Activated naive CD8-positive, alpha-beta T cell treated with anti-CD3 and anti-CD28 coated beads, Interleukin-2, amount 50 U/mL, for 24 hours (primary cell): Measurements from ENCODE around the gene TNFAIP3.

Experiments used
- ATAC-seq: fragments of 150-1000 bp; cut with Tn5 transposase; one replicate; pipeline ENCODE4 v1.10.0; 2021
- DNase-seq: peaks from one replicate; pipeline ENCODE4 v3.0.0; 2021
- H3K27ac Mint-ChIP-seq: one replicate; pipeline ENCODE4 v1.8.0; 2021; ENCODE audit warnings: mild to moderate bottlenecking, mixed read lengths
- H3K27me3 Mint-ChIP-seq: one replicate; pipeline ENCODE4 v1.8.0; 2021; ENCODE audit warnings: mixed read lengths
- H3K36me3 Mint-ChIP-seq: one replicate; pipeline ENCODE4 v1.8.0; 2021; ENCODE audit warnings: low read depth, mixed read lengths
- H3K4me1 Mint-ChIP-seq: one replicate; pipeline ENCODE4 v1.8.0; 2021; ENCODE audit warnings: mixed read lengths
- H3K4me3 Mint-ChIP-seq: one replicate; pipeline ENCODE4 v1.8.0; 2021; ENCODE audit warnings: mild to moderate bottlenecking, moderate library complexity, mixed read lengths
- H3K9me3 Mint-ChIP-seq: one replicate; pipeline ENCODE4 v1.8.0; 2021; ENCODE audit warnings: mixed read lengths

Gene TNFAIP3

DNA sequence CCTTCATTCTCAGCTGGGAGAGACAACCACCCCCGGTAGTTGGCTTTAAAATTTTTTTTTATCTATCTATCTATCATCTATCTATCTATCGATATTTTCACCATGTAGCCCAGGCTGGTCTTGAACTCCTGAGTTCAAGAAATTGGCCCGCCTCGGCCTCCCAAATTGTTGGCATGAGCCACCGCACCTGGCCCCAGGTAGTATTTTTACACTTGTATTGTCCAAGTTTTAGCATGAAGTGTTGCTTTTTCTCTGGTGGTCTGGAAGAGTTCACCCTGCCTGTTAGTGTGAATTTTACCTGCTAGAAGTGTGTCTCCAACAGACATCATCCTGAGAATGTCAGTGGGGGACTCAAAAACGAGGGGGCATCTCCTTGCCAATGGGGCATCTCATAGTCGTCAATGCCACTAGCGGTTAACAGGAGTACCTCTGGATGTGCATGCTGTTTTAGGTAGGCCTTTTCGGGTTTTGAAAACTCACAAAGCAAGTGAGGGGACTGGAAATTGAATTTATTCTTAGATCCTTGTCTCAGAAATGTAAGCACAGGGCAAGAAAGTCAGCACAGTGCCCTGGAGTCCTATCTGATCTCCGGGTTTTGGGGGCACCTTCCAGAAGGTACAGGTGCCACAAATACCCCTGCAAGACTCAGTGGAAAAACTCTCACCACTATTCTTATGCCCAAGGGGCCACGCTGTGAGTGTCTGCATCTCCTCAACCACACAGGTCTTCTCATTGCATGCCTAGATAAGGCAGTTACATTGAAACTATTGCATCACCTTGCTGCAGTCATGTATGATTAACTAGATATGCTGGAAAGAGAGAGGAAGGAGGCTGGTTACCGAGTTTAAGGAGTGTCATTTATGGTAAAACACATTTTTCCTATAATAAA is 37.1 kb downstream of the TNFAIP3 start:
- ATAC-seq (peak; percentile 80), DNase-seq (peak; percentile 63)
- peak overlapping the region; percentile 99 for H3K27ac Mint-ChIP-seq
- peaks cover 6% of the 10 kb centered on the region for H3K9me3 Mint-ChIP-seq
- no peaks in the 10 kb centered on the region for H3K27me3 Mint-ChIP-seq
- H3K4me1 Mint-ChIP-seq: peaks cover 76% of the 10 kb centered on the region
- no peaks in the 10 kb centered on the region for H3K36me3 Mint-ChIP-seq
- H3K4me3 Mint-ChIP-seq: peak overlapping the region; percentile 71

DNA sequence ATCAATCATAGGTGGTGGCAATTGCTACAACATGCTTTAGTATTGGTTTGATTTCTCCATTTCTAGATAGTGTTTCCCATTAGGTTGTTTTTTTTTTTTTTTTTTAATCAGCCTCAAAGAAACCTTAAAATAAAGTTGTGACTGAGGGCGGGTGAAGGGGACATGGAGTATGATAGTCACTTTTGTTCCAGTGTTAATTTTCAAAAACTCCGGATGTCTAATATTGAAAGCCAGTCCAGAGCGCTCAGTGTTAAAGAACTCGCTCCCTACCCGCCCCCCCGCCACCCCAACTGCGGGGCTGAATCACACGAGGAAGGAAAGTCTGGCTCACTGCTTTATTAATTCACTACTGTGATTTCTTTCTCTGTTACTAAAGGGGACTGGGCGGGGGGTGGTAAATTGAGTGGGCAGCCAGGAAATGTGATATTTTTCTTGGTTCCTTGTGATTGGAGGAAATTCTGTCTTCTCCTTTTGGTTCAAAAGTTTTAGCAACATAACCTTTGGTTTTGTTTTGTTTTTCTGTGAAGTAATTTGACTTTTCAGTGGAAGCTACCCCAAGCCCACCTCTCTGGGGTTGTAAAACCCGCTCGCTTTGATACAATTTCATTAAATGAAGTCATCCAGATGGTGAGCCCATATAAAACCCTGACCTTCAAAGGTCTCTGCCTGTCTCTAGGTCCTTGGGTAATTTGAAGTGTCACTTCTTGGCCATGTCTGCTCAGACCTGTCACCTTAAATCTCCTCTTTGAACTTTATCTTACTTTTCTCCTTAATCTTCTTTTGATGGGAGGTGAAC is 38.0 kb downstream of the TNFAIP3 start:
- H3K36me3 Mint-ChIP-seq: no peaks in the 10 kb centered on the region
- H3K27ac Mint-ChIP-seq: peak overlapping the region; percentile 99
- ATAC-seq: peak; percentile 71
- peaks cover 81% of the 10 kb centered on the region for H3K4me1 Mint-ChIP-seq
- DNase-seq: peak; percentile 83
- no peaks in the 10 kb centered on the region for H3K27me3 Mint-ChIP-seq
- peaks cover 13% of the 10 kb centered on the region for H3K9me3 Mint-ChIP-seq
- peak overlapping the region; percentile 71 for H3K4me3 Mint-ChIP-seq

DNA sequence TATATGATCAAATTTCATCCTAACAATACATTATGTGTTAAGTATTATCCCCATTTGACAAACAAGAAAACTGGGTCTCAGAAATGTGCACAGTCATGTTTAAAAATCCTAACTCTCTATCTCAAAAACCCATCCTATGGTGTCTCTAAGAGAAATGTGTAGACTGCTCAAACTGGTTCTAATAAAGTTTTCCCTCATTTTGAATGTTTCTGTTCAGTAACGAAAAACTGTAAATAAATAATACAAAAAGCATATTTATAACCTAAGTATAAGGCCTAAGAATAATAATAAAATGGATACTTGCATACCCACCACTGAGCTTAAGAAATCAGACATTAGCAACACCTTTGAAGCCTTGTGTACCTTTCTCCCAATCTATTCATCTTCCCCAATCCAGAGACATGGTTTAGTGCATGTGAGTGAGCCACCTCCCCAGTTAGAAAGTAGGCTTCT is 39.0 kb downstream of the TNFAIP3 start:
- Mint-ChIP-seq H3K27me3 (no peaks in the 10 kb centered on the region), H3K4me1 (peaks cover 89% of the 10 kb centered on the region), H3K36me3 (no peaks in the 10 kb centered on the region), H3K9me3 (peaks cover 13% of the 10 kb centered on the region), H3K4me3 (no peak overlapping the region), H3K27ac (peak overlapping the region; percentile 99)
- ATAC-seq (no peak), DNase-seq (no peak)

DNA sequence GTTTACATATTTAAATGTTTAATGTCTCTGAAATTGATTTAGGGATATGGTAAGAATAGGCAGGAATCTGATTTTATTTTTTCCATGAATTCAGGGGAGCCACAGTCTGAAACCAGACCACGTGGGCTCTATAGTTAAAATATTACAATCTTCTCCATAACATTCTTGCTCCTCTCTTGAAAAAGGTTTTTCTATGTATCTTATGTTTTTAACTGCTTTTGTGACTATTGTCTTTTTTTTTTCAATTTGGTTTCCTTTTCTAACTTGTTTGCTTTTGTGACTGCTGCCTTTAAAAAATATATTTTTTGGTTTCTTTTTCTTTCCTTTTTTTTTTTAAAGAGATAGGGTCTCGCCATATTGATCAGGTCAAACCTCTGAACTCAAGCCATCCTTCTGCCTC is 40.1 kb downstream of the TNFAIP3 start:
- peak overlapping the region; percentile 20 for H3K4me3 Mint-ChIP-seq
- no peak for ATAC-seq
- H3K27me3 Mint-ChIP-seq: no peaks in the 10 kb centered on the region
- H3K4me1 Mint-ChIP-seq: peaks cover 92% of the 10 kb centered on the region
- no peaks in the 10 kb centered on the region for H3K36me3 Mint-ChIP-seq
- peak overlapping the region; percentile 99 for H3K27ac Mint-ChIP-seq
- no peak for DNase-seq
- peaks cover 13% of the 10 kb centered on the region for H3K9me3 Mint-ChIP-seq

DNA sequence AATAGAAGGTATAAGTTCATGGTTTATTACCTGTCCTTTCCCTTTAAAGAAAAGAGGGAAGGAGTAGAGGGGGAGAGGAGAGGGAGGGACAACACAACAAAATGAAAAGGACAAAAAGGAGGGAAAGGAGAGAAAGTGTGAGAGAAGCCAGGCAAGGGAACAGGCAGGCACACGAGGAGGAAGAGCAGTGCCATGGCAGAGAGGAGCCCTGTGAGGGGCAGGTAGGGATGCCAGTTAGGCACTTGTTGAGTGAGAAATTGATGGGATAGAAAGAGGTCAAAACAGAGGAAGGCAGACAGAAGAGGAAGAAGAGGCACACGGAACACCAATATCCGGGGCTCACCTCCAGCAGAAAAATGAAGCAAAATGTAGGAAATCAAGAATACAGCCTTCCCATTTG is 42.5 kb downstream of the TNFAIP3 start:
- Mint-ChIP-seq H3K36me3 (peaks cover 8% of the 10 kb centered on the region), H3K27me3 (no peaks in the 10 kb centered on the region), H3K4me1 (peaks cover 75% of the 10 kb centered on the region), H3K27ac (peak overlapping the region; percentile 91), H3K9me3 (peaks cover 24% of the 10 kb centered on the region), H3K4me3 (peak overlapping the region; percentile 55)
- ATAC-seq (no peak), DNase-seq (no peak)

DNA sequence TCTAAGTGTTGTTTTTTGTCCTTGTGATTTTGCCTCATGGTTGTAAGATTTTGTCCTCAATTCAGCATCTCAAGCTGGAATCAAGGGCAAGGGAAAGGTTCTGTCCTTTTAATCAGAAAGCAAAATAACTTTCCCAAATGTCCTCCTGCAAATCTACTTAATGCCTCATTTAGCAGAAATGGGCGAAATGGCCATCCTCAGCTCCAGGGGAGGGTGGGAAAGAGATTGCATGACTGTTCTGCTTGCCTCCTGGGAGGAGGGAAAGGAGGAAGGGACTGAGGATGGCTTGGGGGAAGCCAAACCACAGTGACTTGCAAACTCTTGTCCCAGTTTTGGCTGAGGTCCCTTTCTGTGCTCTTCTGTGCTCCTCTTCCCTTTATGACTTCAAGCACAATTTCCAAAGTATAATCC is 43.4 kb downstream of the TNFAIP3 start:
- DNase-seq: no peak
- Mint-ChIP-seq H3K4me3 (no peak overlapping the region), H3K27ac (peak overlapping the region; percentile 91), H3K4me1 (peaks cover 71% of the 10 kb centered on the region), H3K9me3 (peaks cover 30% of the 10 kb centered on the region), H3K27me3 (no peaks in the 10 kb centered on the region), H3K36me3 (peaks cover 8% of the 10 kb centered on the region)
- no peak for ATAC-seq

DNA sequence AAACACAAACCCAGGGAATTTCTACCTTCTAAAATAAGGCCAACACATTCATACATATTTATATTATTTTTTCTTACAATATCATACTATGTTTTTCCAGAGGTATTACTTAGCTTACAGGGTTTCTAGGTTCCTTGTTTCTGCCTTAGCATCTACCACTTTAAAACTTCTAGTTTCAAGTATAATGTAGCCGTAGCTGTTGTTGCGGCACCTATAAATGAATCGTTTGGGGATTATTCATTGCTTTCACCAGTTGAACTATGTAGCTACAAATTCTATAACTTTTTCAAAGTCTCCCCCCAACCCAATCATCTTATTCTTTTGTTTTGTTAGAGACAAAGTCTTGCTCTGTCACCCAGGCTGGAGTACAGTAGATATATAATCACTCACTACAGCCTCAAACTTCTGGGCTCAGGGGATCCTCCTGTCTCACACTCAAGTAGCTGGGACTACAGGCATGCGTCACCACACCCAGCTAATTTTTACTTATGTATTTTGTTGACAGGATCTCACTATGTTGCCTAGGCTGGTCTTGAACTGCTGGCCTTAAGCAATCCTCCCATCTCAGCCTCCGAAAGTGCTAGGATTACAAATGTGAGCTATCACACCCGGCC is 43.9 kb downstream of the TNFAIP3 start:
- ATAC-seq: no peak
- H3K36me3 Mint-ChIP-seq: peaks cover 8% of the 10 kb centered on the region
- H3K27me3 Mint-ChIP-seq: no peaks in the 10 kb centered on the region
- no peak overlapping the region for H3K4me3 Mint-ChIP-seq
- no peak for DNase-seq
- H3K27ac Mint-ChIP-seq: peak overlapping the region; percentile 91
- H3K9me3 Mint-ChIP-seq: peaks cover 34% of the 10 kb centered on the region
- H3K4me1 Mint-ChIP-seq: peaks cover 72% of the 10 kb centered on the region

DNA sequence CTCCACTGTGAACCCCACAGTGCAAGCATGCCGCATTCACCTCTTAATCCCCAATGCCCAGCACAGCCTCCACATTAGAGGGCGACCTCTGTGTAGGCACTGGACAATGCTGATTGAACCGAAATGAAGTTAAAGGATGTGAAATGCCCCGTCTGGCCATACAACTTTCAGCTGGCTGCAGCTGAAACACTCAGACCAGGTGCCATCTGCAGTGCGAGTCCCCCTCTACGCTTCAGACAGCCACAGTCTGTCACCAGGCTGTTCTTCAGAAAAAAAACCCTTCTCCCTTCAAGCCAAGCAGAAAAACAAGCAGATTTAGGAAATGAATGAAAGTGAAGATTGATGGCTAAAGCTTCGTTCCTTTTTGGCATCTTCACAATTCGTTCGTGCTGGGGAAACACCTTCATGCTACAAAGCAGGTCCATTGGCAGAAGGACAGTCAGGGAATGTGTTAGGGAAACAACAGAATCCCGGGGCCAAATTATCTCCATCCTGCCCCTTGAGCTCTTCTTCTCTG is 44.7 kb downstream of the TNFAIP3 start:
- H3K4me3 Mint-ChIP-seq: peak overlapping the region; percentile 4
- peak overlapping the region; percentile 49 for H3K27ac Mint-ChIP-seq
- peaks cover 66% of the 10 kb centered on the region for H3K4me1 Mint-ChIP-seq
- ATAC-seq (no peak), DNase-seq (no peak)
- H3K36me3 Mint-ChIP-seq: peaks cover 8% of the 10 kb centered on the region
- H3K9me3 Mint-ChIP-seq: peaks cover 37% of the 10 kb centered on the region
- H3K27me3 Mint-ChIP-seq: no peaks in the 10 kb centered on the region

DNA sequence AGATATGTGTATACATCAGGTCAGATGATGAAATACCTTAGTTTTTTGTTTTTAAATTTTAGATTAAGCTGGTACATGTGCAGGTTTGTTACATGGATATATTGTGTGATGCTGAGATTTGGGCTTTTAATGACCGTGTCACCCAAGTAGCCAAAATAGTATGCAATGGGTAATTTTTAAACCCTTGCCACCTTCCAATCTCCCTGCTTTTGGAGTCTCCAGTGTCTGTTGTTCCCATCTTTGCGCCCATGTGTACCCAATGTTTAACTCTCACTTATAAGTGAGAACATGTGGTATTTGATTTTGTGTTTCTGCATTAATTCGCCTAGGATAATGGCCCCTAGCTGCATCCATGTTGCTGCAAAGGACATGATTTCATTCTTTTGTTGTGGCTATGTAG is 45.8 kb downstream of the TNFAIP3 start:
- peaks cover 37% of the 10 kb centered on the region for H3K9me3 Mint-ChIP-seq
- H3K27ac Mint-ChIP-seq: no peak overlapping the region
- no peak for DNase-seq
- H3K4me1 Mint-ChIP-seq: peaks cover 58% of the 10 kb centered on the region
- peaks cover 8% of the 10 kb centered on the region for H3K36me3 Mint-ChIP-seq
- H3K27me3 Mint-ChIP-seq: no peaks in the 10 kb centered on the region
- ATAC-seq: no peak
- no peak overlapping the region for H3K4me3 Mint-ChIP-seq

DNA sequence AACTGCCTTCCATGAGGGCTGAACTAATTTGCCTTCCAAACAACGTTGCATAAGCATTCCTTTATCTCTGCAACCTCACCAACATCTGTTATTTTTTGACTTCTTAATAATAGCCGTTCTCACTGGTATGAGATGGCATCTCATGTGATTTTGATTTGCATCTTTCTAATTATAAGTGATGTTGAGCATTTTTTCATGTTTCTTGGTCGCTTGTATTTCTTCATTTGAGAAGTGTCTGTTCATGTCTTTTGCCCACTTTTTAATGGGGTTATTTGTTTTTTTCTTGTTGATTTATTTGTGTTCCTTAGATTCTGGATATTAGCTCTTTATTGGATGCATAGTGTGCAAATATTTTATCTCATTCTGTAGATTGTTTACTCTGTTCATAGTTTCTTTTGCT is 46.4 kb downstream of the TNFAIP3 start:
- no peak overlapping the region for H3K4me3 Mint-ChIP-seq
- H3K27ac Mint-ChIP-seq: no peak overlapping the region
- no peak for ATAC-seq
- peaks cover 8% of the 10 kb centered on the region for H3K36me3 Mint-ChIP-seq
- H3K9me3 Mint-ChIP-seq: peaks cover 37% of the 10 kb centered on the region
- H3K27me3 Mint-ChIP-seq: no peaks in the 10 kb centered on the region
- peaks cover 55% of the 10 kb centered on the region for H3K4me1 Mint-ChIP-seq
- DNase-seq: no peak

DNA sequence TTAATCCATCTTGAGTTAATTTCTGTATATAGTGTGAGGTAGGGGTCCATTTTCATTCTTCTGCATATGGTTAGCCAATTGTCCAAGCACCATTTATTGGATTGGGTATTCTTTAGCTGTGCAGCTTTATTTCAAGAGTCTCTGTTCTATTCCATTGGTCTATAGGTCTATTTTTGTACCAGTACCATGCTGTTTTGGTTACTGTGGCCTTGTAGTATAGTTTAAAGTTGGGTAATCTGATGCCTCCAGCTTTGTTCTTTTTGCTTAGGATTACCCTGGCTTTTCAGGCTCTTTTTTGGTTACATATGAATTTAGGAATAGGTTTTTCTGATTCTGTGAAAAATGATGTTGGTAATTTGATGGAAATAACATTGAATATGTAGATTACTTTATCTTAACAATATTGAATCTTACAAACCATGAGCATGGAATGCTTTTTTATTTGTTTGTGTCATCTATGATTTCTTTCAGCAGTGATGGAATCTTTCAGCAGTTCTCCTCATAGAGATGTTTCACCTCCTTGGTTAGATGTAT is 47.0 kb downstream of the TNFAIP3 start:
- no peaks in the 10 kb centered on the region for H3K27me3 Mint-ChIP-seq
- H3K27ac Mint-ChIP-seq: no peak overlapping the region
- H3K4me1 Mint-ChIP-seq: peaks cover 55% of the 10 kb centered on the region
- DNase-seq: no peak
- ATAC-seq: no peak
- peaks cover 8% of the 10 kb centered on the region for H3K36me3 Mint-ChIP-seq
- H3K9me3 Mint-ChIP-seq: peaks cover 37% of the 10 kb centered on the region
- H3K4me3 Mint-ChIP-seq: no peak overlapping the region

DNA sequence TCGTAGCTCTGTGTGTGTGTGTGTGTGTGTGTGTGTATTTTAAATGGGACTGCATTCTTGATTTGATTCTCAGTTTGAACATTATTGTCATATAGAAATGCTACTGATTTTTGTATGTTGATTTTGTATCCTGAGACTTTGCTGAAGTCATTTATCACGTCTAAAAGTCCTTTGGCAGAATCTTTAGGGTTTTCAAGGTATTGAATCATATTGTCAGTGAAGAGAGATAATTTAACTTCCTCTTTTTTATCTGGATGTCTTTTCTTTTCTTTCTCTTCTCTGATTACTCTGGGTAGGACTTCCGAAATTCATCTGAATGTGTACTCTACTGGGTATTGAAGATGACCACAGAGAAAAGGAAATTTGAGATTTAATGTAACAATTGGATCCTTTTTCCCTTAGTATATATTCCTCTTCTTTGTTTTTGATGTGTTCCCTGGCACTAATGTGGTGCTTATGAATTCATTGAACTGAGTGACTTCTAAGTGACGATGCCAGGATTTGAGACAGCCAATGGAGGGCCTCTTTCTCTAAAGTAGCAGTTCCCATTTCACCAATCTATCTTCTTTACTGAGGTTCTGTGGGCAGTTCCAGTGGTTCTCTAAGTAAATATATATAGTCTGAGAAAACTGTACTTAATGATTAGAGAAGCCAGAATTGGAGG is 47.6 kb downstream of the TNFAIP3 start:
- Mint-ChIP-seq H3K27me3 (no peaks in the 10 kb centered on the region), H3K27ac (no peak overlapping the region), H3K9me3 (peaks cover 31% of the 10 kb centered on the region), H3K36me3 (peaks cover 8% of the 10 kb centered on the region), H3K4me3 (no peak overlapping the region), H3K4me1 (peaks cover 52% of the 10 kb centered on the region)
- ATAC-seq: no peak
- DNase-seq: no peak

DNA sequence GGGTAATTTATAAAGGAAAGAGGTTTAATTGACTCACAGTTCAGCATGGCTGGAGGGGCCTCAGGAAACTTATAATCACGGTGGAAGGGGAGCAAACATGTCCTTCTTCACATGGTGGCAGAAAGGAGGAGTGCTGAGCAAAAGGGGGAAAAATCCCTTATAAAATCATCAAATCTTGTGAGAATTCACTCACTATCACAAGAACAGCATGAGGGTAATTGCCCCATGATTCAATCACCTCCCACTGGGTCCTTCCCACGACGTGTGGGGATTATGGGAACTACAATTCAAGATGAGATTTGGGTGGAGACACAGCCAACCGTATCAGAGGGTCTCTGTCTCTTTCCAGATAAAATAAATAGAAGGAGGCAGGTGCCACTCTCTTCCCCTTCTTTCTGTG is 48.7 kb downstream of the TNFAIP3 start:
- Mint-ChIP-seq H3K4me1 (peaks cover 52% of the 10 kb centered on the region), H3K27me3 (no peaks in the 10 kb centered on the region), H3K27ac (no peak overlapping the region), H3K9me3 (peaks cover 29% of the 10 kb centered on the region), H3K4me3 (no peak overlapping the region), H3K36me3 (peaks cover 8% of the 10 kb centered on the region)
- DNase-seq: no peak
- ATAC-seq: no peak
